Ovary (tissue), 9 donors: ENCODE measurements around the gene INTS2. TPM values are rescaled to one million over a fixed set of nuclear protein-coding genes. Genes with fewer than 3 reads are reported as not detected.

Source experiments
- DNase-seq, 5 donors: peaks; one replicate each; pipeline ENCODE4 v3.0.0-alpha.2; 2019 to 2020
- H3K27ac ChIP-seq, 2 donors: fragments of 200-600 bp; one replicate each; pipeline versions ENCODE4 v1.5.1 to v1.8.0; 2019 to 2022
- H3K27me3 ChIP-seq: fragments of 200-600 bp; one replicate; pipeline ENCODE4 v1.8.0; 2022
- H3K36me3 ChIP-seq: fragments of 200-600 bp; sonication (generic); one replicate; pipeline ENCODE4 v1.5.1; 2019
- H3K4me1 ChIP-seq: one replicate; pipeline ENCODE4 v1.8.1; 2013; ENCODE audit warnings: mild to moderate bottlenecking, moderate library complexity; ENCODE audit not compliant: insufficient read depth
- H3K4me3 ChIP-seq: fragments of 200-600 bp; sonication (generic); one replicate; pipeline ENCODE4 v1.5.1; 2017
- H3K9me3 ChIP-seq, 2 donors: fragments of 200-600 bp in 1 of 2; sonication (generic) in 1 of 2; one replicate each; pipeline versions ENCODE4 v1.5.1 to v1.8.1; 2013 to 2019; ENCODE audit warnings: mild to moderate bottlenecking in 1 of 2, moderate library complexity in 1 of 2
- EP300 ChIP-seq: sonication (generic); formaldehyde crosslinking; IDR thresholded peaks from one replicate; pipeline ENCODE4 v1.6.1; 2017; ENCODE audit warnings: antibody characterized with exemption
- POLR2A ChIP-seq: fragments of 450-650 bp; IDR thresholded peaks from one replicate; pipeline ENCODE4 v1.6.1; 2017; ENCODE audit warnings: antibody characterized with exemption, mild to moderate bottlenecking, moderate library complexity
- WGBS, 3 donors: extraction: QIAGEN DNeasy Blood & Tissue Kit in 1 of 3; methylation state at CpG; one replicate each; pipeline versions ENCODE4 v1.1.5 to v1.1.7; 2013 to 2017; 5-methylcytosine and 5-hydroxymethylcytosine counted together
- intact Hi-C, 4 donors: fragments of 100-400 bp; cut with DNase I; formaldehyde crosslinking; loops; one replicate each; pipeline versions ENCODE4 v1.11.0 to v1.15.1; 2022 to 2023
- polyA plus RNA-seq, 2 donors: library from polyadenylated mRNA; stranded (reverse); fragments of 200-250 nt in 1 of 2; fragments of 350-450 nt in 1 of 2; fragmentation: Illumina TruSeq in 1 of 2; extraction: RNeasy Lipid Tissue Mini Kit (QIAGEN cat#74804) in 1 of 2; gene quantifications; one replicate each; pipeline ENCODE4 v1.2.3, GENCODE V29; 2013 to 2014
- small RNA-seq: library from RNA; depleted of rRNA; stranded (forward); fragments of <200 nt; gene quantifications from one replicate; pipeline ENCODE3, GENCODE V24; 2016
- total RNA-seq, 7 donors: library from RNA; depleted of rRNA in 2 of 7; stranded (reverse); fragments of >200 nt in 2 of 7; fragmentation: NEBNext Ultra II Directional in 3 of 7; extraction: Animal tissue kit (Norgen Biotek cat#: 25700) in 3 of 7; gene quantifications; one replicate each; pipeline versions ENCODE4 v1.1.0 to v1.2.4, GENCODE V29; 2016 to 2023
- TF ChIP-seq, protein P1 (sequence below), 3 donors: fragments of 450-650 bp in 2 of 3; fragments of 200-600 bp in 1 of 3; IDR thresholded peaks; one replicate each; pipeline versions ENCODE4 v1.5.1 to v1.8.0; 2016 to 2022; ENCODE audit warnings: antibody characterized with exemption in 3 of 3, mild to moderate bottlenecking in 1 of 3
- donor health status: DM: no; HTN: no; CAD: no; lungs with moderate emphysema.
- donor health status: DM: no; HTN: no; CAD: no.
- donor health status: Bipolar disorder and iron deficiency.
- donor health status: DM: yes; HTN: yes; CAD: no.
- donor health status: DM: no; HTN: no; CAD: no.
- donor health status: DM: yes; HTN: yes; CAD: no.

Gene INTS2
- total and polyA plus RNA-seq, 9 donors, result 2.3 to 11.0 (median 9.1) TPM

DNA sequence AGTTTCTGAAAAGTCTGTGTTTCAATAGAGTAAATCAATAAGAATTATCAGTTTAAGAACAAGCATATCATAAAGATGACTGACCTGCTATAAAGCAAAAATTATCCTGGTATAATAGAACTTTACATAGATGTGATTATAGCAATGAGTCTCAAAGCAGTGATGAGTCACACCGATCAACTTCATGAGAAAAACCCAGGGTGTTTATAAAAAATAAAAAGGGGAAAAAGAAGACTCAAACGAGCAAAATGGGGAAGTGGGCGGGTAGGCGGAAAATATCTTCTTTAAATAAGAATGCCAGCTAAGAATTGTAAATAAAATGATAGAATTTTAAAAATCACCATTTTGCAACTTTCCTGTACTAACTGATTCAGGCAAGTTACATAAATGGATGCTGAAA lies 111.2 kb downstream of the INTS2 start:
- TF ChIP-seq POLR2A (no peak), EP300 (no peak)
- TF ChIP-seq, protein P1, sequence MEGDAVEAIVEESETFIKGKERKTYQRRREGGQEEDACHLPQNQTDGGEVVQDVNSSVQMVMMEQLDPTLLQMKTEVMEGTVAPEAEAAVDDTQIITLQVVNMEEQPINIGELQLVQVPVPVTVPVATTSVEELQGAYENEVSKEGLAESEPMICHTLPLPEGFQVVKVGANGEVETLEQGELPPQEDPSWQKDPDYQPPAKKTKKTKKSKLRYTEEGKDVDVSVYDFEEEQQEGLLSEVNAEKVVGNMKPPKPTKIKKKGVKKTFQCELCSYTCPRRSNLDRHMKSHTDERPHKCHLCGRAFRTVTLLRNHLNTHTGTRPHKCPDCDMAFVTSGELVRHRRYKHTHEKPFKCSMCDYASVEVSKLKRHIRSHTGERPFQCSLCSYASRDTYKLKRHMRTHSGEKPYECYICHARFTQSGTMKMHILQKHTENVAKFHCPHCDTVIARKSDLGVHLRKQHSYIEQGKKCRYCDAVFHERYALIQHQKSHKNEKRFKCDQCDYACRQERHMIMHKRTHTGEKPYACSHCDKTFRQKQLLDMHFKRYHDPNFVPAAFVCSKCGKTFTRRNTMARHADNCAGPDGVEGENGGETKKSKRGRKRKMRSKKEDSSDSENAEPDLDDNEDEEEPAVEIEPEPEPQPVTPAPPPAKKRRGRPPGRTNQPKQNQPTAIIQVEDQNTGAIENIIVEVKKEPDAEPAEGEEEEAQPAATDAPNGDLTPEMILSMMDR (IDR thresholded peaks at IDR 0.05), result no peak
- Histone ChIP-seq H3K4me1 (no peaks in the 10 kb centered on the region), H3K9me3 (no peaks in the 10 kb centered on the region), H3K36me3 (no peaks in the 10 kb centered on the region), H3K4me3 (no peak overlapping the region), H3K27ac (no peak overlapping the region), H3K27me3 (no peaks in the 10 kb centered on the region)
- intact Hi-C loops, result no loop called here
- DNase-seq, result no peak
- 71 to 77% (median 71%) methylated on average over 4 of the region's 4 CpGs for WGBS, 3 donors

DNA sequence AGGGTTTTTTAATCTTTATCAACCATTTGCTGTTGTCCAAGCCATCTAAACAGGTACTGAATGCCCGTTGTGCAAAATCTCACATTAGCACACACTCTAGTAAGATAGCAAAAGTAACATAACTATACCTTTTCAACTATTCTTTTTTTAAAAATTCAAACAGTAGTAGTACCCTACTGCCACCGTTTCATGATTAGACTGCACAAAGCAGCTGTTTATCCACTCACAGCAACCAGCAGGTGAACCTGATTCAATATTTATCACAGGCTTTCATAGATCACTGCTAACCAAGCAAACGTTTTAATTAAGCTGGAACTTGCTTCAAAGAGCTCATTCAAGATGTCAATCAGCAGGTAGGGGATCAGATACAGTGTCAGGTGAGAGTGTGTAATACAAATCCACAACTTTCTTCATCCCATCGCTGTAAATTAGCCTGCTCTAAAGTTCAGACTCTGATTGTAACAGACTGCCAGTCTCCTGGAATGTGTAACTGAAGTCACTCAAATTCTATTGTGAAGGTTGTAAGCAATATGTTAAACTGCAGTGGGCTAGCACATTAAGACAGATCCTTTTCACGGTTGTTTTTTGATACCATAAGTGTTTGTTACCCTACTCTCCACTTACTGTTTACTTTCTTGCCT lies 111.8 kb downstream of the INTS2 start:
- intact Hi-C loops, result no loop called here
- WGBS, 3 donors, result 67 to 72% (median 68%) methylated on average over 5 of the region's 5 CpGs
- no peak for DNase-seq

More for the DNA sequence above, 111.8 kb downstream of the INTS2 start:
- TF ChIP-seq POLR2A, result no peak
- TF ChIP-seq, protein P1 (IDR thresholded peaks at IDR 0.05), result no peak
- TF ChIP-seq EP300, result no peak
- no peaks in the 10 kb centered on the region for H3K27me3 ChIP-seq
- H3K9me3 ChIP-seq, result no peaks in the 10 kb centered on the region
- no peak overlapping the region for H3K4me3 ChIP-seq
- H3K4me1 ChIP-seq, result no peaks in the 10 kb centered on the region
- H3K27ac ChIP-seq, result no peak overlapping the region
- no peaks in the 10 kb centered on the region for H3K36me3 ChIP-seq

Small RNA genes within 50 kb of the gene (small RNA-seq; reads per million reads assigned to genes)
- gene RF00019, result not detected

Other genes starting within 250 kb of the INTS2 start
- 1 to 10 TPM in 5 of 7 donors, under 1 TPM in 2; 0.11 to 2.3 (median 1.3) TPM for gene BRIP1, start 64.5 kb downstream of the INTS2 start, total RNA-seq
- under 1 TPM; 0.67 to 0.83 TPM for gene BRIP1, start 64.5 kb downstream of the INTS2 start, polyA plus RNA-seq
- gene MED13, start 137.3 kb upstream of the INTS2 start, total RNA-seq, result 10 to 100 TPM; 53.9 to 85.1 (median 63.8) TPM
- 10 to 100 TPM; 10.4 to 19.0 TPM for gene MED13, start 137.3 kb upstream of the INTS2 start, polyA plus RNA-seq